Suprapubic skin (tissue), 4 donors: ENCODE data around the gene PTPRN2. TPM values are rescaled to one million over a fixed set of nuclear protein-coding genes. Genes with fewer than 3 reads are reported as not detected.

Experiments
- DNase-seq, 2 donors: peaks; one replicate each; pipeline ENCODE4 v3.0.0-alpha.2; 2019; ENCODE audit warnings: low spot score in 2 of 2
- H3K27ac ChIP-seq: fragments of 200-600 bp; sonication (generic); one replicate; pipeline ENCODE4 v1.5.1; 2019
- H3K27me3 ChIP-seq: fragments of 200-600 bp; sonication (generic); one replicate; pipeline ENCODE4 v1.5.1; 2019
- H3K36me3 ChIP-seq: fragments of 200-600 bp; sonication (generic); one replicate; pipeline ENCODE4 v1.5.1; 2019
- H3K4me1 ChIP-seq: fragments of 200-600 bp; sonication (generic); one replicate; pipeline ENCODE4 v1.5.1; 2019
- H3K4me3 ChIP-seq: fragments of 200-600 bp; sonication (generic); one replicate; pipeline ENCODE4 v1.5.1; 2019; ENCODE audit warnings: mild to moderate bottlenecking
- H3K9me3 ChIP-seq: fragments of 200-600 bp; sonication (generic); one replicate; pipeline ENCODE4 v1.5.1; 2019
- EP300 ChIP-seq: sonication (generic); formaldehyde crosslinking; IDR thresholded peaks from one replicate; pipeline ENCODE4 v1.6.1; 2017; ENCODE audit warnings: antibody characterized with exemption
- POLR2A ChIP-seq, 2 donors: fragments of 450-650 bp; IDR thresholded peaks; one replicate each; pipeline ENCODE4 v1.6.1; 2017; ENCODE audit warnings: antibody characterized with exemption in 2 of 2, mild to moderate bottlenecking in 2 of 2, moderate library complexity in 2 of 2
- POLR2AphosphoS5 ChIP-seq, 3 donors: sonication (generic); formaldehyde crosslinking; IDR thresholded peaks; one replicate each; pipeline ENCODE4 v1.6.1; 2017; ENCODE audit warnings: antibody characterized with exemption in 3 of 3
- WGBS: methylation state at CpG from one replicate; pipeline ENCODE4 v1.1.5; 2018; 5-methylcytosine and 5-hydroxymethylcytosine counted together
- total RNA-seq, 4 donors: library from RNA; depleted of rRNA; stranded (reverse); fragments of >200 nt; gene quantifications; one replicate each; pipeline ENCODE4 v1.1.0, GENCODE V29; 2016
- TF ChIP-seq, protein P1 (sequence below), 2 donors: fragments of 200-600 bp in 1 of 2; fragments of 450-650 bp in 1 of 2; sonication (generic) in 1 of 2; IDR thresholded peaks; one replicate each; pipeline ENCODE4 v1.5.1; 2016 to 2019; ENCODE audit warnings: antibody characterized with exemption in 2 of 2, mild to moderate bottlenecking in 1 of 2, moderate library complexity in 1 of 2

Gene PTPRN2
- total RNA-seq, 4 donors from 2014 or later = 0.23 to 1.8 (median 1.3) TPM

DNA sequence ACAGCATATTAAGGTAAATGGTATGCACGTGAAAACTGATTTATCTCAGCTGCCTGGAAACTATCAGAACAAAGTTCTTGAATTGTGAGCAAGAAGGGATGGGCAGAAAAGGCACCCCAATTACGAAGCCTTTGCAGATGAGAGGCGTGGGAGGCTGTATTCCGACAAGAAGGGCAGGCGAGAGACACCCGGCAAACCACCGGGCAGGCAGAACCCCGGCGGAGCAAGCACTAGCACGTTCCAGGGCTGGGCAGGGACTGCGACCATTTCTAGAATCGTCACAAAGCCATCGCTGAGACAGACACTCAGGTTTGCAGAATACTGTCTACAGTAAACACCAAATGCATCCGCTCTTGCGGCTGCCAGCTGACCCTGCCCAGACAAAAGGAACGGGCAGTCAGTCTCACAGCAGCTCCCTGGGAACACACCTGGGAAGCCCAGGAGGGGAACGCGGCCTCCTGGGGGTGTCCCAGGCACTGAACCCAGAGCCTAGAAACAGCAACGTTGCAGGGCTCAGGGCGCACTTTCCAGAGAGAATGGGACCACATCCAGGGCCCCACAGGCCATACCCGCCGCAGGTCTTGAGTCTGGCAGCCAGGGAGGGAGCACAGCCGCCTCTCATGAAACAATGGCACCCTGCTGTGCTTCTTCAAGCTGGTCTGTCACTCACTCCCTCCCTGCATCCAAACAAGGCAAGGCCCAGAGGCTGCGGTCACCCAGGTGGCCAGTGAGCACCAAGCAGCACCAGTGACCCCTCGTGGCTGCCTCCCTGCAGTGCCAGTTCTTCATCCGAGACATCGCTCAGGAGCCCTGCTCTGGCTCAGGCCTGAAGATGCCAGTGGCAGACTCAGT lies 261.9 kb downstream of the PTPRN2 start:
- H3K9me3 ChIP-seq = no peaks in the 10 kb centered on the region
- peaks cover 5% of the 10 kb centered on the region for H3K27me3 ChIP-seq
- WGBS = 19% methylated on average over 24 of the region's 27 CpGs
- no peak overlapping the region for H3K27ac ChIP-seq
- H3K36me3 ChIP-seq = no peaks in the 10 kb centered on the region
- H3K4me1 ChIP-seq = peaks cover 9% of the 10 kb centered on the region
- no peak overlapping the region for H3K4me3 ChIP-seq
- no peak for TF ChIP-seq POLR2AphosphoS5 (IDR thresholded peaks at IDR 0.05)
- TF ChIP-seq EP300 = no peak
- TF ChIP-seq POLR2A (IDR thresholded peaks at IDR 0.05) = no peak
- TF ChIP-seq, protein P1, sequence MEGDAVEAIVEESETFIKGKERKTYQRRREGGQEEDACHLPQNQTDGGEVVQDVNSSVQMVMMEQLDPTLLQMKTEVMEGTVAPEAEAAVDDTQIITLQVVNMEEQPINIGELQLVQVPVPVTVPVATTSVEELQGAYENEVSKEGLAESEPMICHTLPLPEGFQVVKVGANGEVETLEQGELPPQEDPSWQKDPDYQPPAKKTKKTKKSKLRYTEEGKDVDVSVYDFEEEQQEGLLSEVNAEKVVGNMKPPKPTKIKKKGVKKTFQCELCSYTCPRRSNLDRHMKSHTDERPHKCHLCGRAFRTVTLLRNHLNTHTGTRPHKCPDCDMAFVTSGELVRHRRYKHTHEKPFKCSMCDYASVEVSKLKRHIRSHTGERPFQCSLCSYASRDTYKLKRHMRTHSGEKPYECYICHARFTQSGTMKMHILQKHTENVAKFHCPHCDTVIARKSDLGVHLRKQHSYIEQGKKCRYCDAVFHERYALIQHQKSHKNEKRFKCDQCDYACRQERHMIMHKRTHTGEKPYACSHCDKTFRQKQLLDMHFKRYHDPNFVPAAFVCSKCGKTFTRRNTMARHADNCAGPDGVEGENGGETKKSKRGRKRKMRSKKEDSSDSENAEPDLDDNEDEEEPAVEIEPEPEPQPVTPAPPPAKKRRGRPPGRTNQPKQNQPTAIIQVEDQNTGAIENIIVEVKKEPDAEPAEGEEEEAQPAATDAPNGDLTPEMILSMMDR (IDR thresholded peaks at IDR 0.05) = peak in 1 of 2 donors; percentile 10
- DNase-seq = no peak

DNA sequence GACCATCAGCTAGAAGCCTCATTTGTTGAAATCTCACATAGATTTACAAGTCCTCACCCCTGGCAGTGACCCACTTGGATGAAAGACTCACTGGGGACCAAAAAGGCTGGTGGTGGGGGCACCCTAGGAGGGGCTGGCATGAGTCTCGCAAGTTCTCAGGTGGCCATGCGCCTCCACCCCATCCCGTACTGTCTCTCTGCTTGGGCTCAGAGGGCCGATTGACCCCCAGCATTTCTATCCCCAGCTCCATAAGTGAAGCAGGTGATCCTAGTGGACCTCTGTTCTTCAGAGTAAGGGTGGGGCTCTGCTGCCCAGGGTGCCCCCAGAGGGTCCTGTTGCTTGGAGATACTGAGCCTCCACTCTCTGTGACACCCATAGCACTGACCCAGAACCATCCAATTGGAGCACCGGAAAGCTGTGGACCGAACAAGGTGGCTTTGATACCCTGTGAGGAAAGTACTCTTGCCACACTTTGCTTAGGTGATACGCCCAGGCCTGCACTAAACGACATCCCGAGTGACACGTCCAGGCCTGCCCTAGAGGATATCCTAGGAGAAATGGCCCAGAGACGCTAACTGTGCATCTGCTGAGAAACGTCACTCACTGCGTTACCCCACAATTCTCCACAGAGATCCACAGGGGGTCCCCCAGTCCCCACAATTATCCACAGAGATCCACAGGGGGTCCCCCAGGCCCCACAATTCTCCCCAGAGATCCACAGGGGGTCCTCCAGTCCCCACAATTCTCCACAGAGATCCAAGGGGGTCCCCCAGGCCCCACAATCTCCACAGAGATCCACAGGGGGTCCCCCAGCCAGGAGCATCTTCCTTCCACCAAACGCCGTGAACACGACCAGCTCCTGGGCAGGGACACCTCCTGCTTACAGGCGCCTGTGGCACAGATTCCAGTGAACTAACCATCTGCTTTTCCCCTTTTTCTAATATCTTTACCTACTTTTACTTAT lies 262.9 kb downstream of the PTPRN2 start:
- no peak for DNase-seq
- H3K9me3 ChIP-seq = no peaks in the 10 kb centered on the region
- 71% methylated on average over 9 of the region's 17 CpGs for WGBS

DNA sequence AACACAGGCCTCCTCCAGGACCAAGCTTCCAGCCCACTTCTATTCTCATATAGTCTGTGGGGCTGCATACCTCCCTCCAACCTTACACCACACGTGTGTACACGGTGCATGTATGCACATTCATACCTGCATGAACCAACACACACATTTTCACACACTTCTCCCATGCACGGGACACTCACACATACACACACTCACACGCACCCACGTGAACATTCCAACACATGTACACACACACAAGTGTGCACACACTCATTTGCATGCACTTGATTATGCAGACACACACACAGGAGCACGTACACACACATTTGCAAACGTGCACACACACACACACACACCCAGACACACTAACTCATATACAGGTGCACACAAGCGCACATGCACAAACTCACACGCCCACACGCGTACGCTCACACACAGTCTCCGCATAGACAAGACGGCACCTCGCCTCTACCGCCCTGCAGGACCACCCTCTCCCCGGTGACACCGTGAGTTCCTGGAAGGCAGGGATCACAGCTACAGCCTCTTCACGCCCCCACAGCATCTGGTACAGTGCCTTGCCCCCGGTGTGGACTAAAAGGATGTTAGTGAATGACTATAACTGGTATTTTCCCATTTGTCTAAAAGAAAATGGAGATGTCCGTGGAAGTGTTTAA lies 263.8 kb downstream of the PTPRN2 start:
- Histone ChIP-seq H3K4me3 (no peak overlapping the region), H3K27ac (no peak overlapping the region), H3K9me3 (no peaks in the 10 kb centered on the region), H3K36me3 (no peaks in the 10 kb centered on the region), H3K4me1 (peaks cover 9% of the 10 kb centered on the region), H3K27me3 (peaks cover 5% of the 10 kb centered on the region)
- TF ChIP-seq POLR2AphosphoS5 (IDR thresholded peaks at IDR 0.05) = no peak
- no peak for TF ChIP-seq EP300
- no peak for TF ChIP-seq POLR2A (IDR thresholded peaks at IDR 0.05)
- TF ChIP-seq, protein P1 (IDR thresholded peaks at IDR 0.05) = no peak
- WGBS = 87% methylated on average over 21 of the region's 21 CpGs
- no peak for DNase-seq

More for the DNA sequence above, 262.9 kb downstream of the PTPRN2 start:
- H3K27ac ChIP-seq = no peak overlapping the region
- H3K4me1 ChIP-seq = peaks cover 9% of the 10 kb centered on the region
- H3K4me3 ChIP-seq = no peak overlapping the region
- H3K36me3 ChIP-seq = no peaks in the 10 kb centered on the region
- TF ChIP-seq EP300 (no peak), POLR2AphosphoS5 (IDR thresholded peaks at IDR 0.05) (no peak), POLR2A (IDR thresholded peaks at IDR 0.05) (no peak)
- TF ChIP-seq, protein P1 (IDR thresholded peaks at IDR 0.05) = no peak
- peaks cover 5% of the 10 kb centered on the region for H3K27me3 ChIP-seq

DNA sequence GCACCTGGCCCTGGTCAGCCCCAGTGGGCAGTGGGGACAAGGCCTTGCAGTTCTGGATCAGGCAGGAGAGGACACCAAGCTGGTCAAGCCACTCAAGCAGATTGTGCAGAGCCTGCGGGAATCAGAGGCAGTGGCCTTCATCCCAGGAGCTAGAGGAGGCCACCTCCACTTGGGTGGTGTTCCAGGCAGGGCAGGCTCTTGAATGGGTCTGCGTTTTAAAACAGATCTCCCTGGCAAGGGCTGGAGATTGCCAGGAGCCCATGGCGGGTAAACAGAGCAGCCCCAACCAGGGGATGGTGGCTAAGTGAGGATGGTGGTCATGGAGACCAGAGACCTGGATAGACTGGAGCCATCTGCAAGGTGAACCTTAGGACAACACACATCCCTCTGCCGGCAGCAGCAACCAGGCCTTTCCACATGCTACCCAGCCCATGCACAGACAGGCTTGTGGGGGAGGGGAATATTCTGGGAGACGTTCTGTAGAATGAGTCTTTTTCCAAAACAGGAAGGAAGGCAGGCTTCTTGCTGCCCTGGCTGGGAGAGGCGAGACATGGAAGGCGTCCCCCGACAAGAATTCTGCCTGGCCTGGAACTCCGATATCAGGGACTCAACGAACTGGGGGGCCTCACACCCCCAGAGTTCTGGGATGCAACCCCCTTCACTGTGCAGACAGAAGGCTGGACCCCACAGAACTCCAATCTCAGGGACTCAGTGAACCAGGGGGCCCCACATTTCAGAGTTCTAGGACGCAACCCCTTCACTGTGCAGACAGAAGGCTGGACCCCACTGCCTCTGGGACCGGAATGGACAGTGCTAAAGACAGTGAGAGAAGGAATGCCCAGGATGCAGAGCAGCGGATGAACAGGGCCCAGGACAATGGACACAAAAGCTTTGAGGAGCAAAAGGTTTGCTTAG lies 264.8 kb downstream of the PTPRN2 start:
- Histone ChIP-seq H3K9me3 (no peaks in the 10 kb centered on the region), H3K36me3 (no peaks in the 10 kb centered on the region), H3K27ac (no peak overlapping the region), H3K27me3 (peaks cover 13% of the 10 kb centered on the region), H3K4me1 (peaks cover 11% of the 10 kb centered on the region), H3K4me3 (no peak overlapping the region)
- 79% methylated on average over 7 of the region's 13 CpGs for WGBS
- DNase-seq = no peak
- TF ChIP-seq POLR2A (IDR thresholded peaks at IDR 0.05) (no peak), EP300 (no peak), POLR2AphosphoS5 (IDR thresholded peaks at IDR 0.05) (no peak)
- TF ChIP-seq, protein P1 (IDR thresholded peaks at IDR 0.05) = no peak
